Measurements from ENCODE around the gene TBC1D2. TPM values are rescaled to one million over a fixed set of nuclear protein-coding genes. Genes with fewer than 3 reads are reported as not detected.

TBC1D2 gene
- total RNA-seq, 1 experiment from 2014 or later: 11.1 TPM

DNA sequence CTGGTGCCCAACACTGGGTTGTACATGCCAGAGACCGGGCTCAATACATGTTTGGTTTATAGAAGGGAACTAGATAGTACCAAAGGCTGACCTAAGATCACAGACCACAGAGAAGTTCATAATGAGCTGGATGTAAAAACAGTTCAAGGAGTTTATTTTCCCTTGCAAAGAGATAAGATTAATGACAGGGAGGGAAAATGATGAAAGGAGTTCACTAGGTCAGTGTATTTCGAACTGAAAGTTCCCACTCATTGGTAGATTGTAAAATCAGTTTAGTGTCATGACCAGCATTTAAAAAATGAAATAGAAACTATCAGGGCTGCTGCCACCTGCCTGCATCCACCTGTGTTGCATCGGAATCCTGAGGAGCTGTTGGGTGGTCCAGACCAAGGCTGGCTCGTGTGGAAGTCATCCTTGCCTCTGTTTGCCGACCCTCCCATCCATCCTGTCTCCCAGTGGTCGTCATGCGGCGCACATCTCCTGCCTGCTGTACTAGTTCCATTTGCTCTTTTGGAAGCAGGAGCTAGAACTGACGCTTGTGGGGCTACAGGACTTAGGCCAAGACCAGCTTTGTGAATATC lies 21.1 kb downstream of the TBC1D2 start:
- H3K27ac Mint-ChIP-seq: no peak overlapping the region
- DNase-seq (ENCODE audit: low spot score) (peak; percentile 41), ATAC-seq (peak; percentile 79)
- H3K4me3 Mint-ChIP-seq: no peak overlapping the region
- no peaks in the 10 kb centered on the region for H3K9me3 Mint-ChIP-seq
- H3K27me3 Mint-ChIP-seq (ENCODE audit: low read depth): no peaks in the 10 kb centered on the region
- H3K36me3 Mint-ChIP-seq: peaks cover 28% of the 10 kb centered on the region
- no peak for TF ChIP-seq JAZF1 (CRISPR knock-in tag; IDR thresholded peaks at IDR 0.05)
- TF ChIP-seq HMGXB4 (CRISPR knock-in tag; IDR thresholded peaks at IDR 0.05): no peak
- no peak for TF ChIP-seq NFATC4 (CRISPR knock-in tag; IDR thresholded peaks at IDR 0.05)
- TF ChIP-seq, protein P1, sequence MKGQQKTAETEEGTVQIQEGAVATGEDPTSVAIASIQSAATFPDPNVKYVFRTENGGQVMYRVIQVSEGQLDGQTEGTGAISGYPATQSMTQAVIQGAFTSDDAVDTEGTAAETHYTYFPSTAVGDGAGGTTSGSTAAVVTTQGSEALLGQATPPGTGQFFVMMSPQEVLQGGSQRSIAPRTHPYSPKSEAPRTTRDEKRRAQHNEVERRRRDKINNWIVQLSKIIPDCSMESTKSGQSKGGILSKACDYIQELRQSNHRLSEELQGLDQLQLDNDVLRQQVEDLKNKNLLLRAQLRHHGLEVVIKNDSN (CRISPR knock-in tag; IDR thresholded peaks at IDR 0.05): no peak
- TF ChIP-seq, protein P2, sequence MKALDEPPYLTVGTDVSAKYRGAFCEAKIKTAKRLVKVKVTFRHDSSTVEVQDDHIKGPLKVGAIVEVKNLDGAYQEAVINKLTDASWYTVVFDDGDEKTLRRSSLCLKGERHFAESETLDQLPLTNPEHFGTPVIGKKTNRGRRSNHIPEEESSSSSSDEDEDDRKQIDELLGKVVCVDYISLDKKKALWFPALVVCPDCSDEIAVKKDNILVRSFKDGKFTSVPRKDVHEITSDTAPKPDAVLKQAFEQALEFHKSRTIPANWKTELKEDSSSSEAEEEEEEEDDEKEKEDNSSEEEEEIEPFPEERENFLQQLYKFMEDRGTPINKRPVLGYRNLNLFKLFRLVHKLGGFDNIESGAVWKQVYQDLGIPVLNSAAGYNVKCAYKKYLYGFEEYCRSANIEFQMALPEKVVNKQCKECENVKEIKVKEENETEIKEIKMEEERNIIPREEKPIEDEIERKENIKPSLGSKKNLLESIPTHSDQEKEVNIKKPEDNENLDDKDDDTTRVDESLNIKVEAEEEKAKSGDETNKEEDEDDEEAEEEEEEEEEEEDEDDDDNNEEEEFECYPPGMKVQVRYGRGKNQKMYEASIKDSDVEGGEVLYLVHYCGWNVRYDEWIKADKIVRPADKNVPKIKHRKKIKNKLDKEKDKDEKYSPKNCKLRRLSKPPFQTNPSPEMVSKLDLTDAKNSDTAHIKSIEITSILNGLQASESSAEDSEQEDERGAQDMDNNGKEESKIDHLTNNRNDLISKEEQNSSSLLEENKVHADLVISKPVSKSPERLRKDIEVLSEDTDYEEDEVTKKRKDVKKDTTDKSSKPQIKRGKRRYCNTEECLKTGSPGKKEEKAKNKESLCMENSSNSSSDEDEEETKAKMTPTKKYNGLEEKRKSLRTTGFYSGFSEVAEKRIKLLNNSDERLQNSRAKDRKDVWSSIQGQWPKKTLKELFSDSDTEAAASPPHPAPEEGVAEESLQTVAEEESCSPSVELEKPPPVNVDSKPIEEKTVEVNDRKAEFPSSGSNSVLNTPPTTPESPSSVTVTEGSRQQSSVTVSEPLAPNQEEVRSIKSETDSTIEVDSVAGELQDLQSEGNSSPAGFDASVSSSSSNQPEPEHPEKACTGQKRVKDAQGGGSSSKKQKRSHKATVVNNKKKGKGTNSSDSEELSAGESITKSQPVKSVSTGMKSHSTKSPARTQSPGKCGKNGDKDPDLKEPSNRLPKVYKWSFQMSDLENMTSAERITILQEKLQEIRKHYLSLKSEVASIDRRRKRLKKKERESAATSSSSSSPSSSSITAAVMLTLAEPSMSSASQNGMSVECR (CRISPR knock-in tag; IDR thresholded peaks at IDR 0.05; ENCODE audit: borderline replicate concordance): no peak
- no peak for TF ChIP-seq RORB (CRISPR knock-in tag; IDR thresholded peaks at IDR 0.05)
- TF ChIP-seq MAX (CRISPR knock-in tag; IDR thresholded peaks at IDR 0.05): no peak
- TF ChIP-seq ZNF396 (CRISPR knock-in tag; IDR thresholded peaks at IDR 0.05; ENCODE audit: borderline replicate concordance): no peak
- TF ChIP-seq ETV6 (CRISPR knock-in tag; IDR thresholded peaks at IDR 0.05): no peak
- no peak for TF ChIP-seq E2F4 (CRISPR knock-in tag; IDR thresholded peaks at IDR 0.05; ENCODE audit: borderline replicate concordance, low read depth)
- TF ChIP-seq, protein P3, sequence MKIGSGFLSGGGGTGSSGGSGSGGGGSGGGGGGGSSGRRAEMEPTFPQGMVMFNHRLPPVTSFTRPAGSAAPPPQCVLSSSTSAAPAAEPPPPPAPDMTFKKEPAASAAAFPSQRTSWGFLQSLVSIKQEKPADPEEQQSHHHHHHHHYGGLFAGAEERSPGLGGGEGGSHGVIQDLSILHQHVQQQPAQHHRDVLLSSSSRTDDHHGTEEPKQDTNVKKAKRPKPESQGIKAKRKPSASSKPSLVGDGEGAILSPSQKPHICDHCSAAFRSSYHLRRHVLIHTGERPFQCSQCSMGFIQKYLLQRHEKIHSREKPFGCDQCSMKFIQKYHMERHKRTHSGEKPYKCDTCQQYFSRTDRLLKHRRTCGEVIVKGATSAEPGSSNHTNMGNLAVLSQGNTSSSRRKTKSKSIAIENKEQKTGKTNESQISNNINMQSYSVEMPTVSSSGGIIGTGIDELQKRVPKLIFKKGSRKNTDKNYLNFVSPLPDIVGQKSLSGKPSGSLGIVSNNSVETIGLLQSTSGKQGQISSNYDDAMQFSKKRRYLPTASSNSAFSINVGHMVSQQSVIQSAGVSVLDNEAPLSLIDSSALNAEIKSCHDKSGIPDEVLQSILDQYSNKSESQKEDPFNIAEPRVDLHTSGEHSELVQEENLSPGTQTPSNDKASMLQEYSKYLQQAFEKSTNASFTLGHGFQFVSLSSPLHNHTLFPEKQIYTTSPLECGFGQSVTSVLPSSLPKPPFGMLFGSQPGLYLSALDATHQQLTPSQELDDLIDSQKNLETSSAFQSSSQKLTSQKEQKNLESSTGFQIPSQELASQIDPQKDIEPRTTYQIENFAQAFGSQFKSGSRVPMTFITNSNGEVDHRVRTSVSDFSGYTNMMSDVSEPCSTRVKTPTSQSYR (CRISPR knock-in tag; IDR thresholded peaks at IDR 0.05): no peak
- TF ChIP-seq HMGA2 (CRISPR knock-in tag; IDR thresholded peaks at IDR 0.05): no peak
- no peak for TF ChIP-seq CREM (CRISPR knock-in tag; IDR thresholded peaks at IDR 0.05)
- TF ChIP-seq ATF3 (CRISPR knock-in tag; conservative IDR thresholded peaks at IDR 0.05): no peak
- no peak for TF ChIP-seq JUN (CRISPR knock-in tag; IDR thresholded peaks at IDR 0.05)
- TF ChIP-seq ESRRA (CRISPR knock-in tag; IDR thresholded peaks at IDR 0.05; ENCODE audit: borderline replicate concordance): no peak
- TF ChIP-seq, protein P4, sequence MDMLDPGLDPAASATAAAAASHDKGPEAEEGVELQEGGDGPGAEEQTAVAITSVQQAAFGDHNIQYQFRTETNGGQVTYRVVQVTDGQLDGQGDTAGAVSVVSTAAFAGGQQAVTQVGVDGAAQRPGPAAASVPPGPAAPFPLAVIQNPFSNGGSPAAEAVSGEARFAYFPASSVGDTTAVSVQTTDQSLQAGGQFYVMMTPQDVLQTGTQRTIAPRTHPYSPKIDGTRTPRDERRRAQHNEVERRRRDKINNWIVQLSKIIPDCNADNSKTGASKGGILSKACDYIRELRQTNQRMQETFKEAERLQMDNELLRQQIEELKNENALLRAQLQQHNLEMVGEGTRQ (CRISPR knock-in tag; IDR thresholded peaks at IDR 0.05): no peak
- TF ChIP-seq NR2C2 (CRISPR knock-in tag; IDR thresholded peaks at IDR 0.05): no peak
- TF ChIP-seq SMAD4 (CRISPR knock-in tag; IDR thresholded peaks at IDR 0.05): no peak
- ChIA-PET CTCF (interaction anchor here (0.6 to 2.2 kb wide), 14 partner anchors 10 to 166 kb away, joined by 3 to 22 read pairs (median 4); partner anchors contain the start of genes TBC1D2 and TRIM14), POLR2A (interaction anchor here (1.2 kb wide), 1 partner anchor 16 kb away, joined by 3 read pairs; no protein-coding TSS in a partner anchor)
- H3K4me1 Mint-ChIP-seq: 0 out of 2 replicates have a peak, but pooled peaks cover 3% of the 10 kb centered on the region

Data from WTC11 (cell line).